Calu3 (cell line): ENCODE measurements around the gene KATNIP. TPM values are rescaled to one million over a fixed set of nuclear protein-coding genes. Genes with fewer than 3 reads are reported as not detected.

Experiments
- Bru-seq: library from RNA; stranded (reverse); fragments of 400-500 nt; gene quantifications from one replicate; lab custom pipeline; 2021; lab: Mats Ljungman, UMichigan
- BruChase-seq, 2 experiments: library from RNA; stranded (reverse); fragments of 400-500 nt; gene quantifications; one replicate each; lab custom pipeline; 2021; lab: Mats Ljungman, UMichigan
- BruUV-seq: library from RNA; stranded (reverse); fragments of 400-500 nt; replicated peaks from 2 replicates; lab custom pipeline; 2021; lab: Mats Ljungman, UMichigan
- CTCF ChIA-PET: fragments of 300-600 bp; sonication (Branson Sonifier 250); formaldehyde crosslinking; loops from one replicate; lab custom pipeline; 2022; ENCODE audit warnings: antibody characterized with exemption; lab: Charles Lee
- DNase-seq: peaks from one replicate; pipeline ENCODE4 v3.0.0; 2022
- H3K27ac Mint-ChIP-seq: one replicate; pipeline ENCODE4 v1.8.0; 2022; ENCODE audit warnings: mixed read lengths; ENCODE audit not compliant: unreplicated experiment
- H3K27me3 Mint-ChIP-seq: one replicate; pipeline ENCODE4 v1.8.0; 2022; ENCODE audit warnings: mixed read lengths; ENCODE audit not compliant: unreplicated experiment
- H3K36me3 Mint-ChIP-seq: one replicate; pipeline ENCODE4 v1.8.0; 2022; ENCODE audit warnings: mild to moderate bottlenecking, moderate library complexity, mixed read lengths; ENCODE audit not compliant: insufficient read depth, unreplicated experiment
- H3K4me1 Mint-ChIP-seq: one replicate; pipeline ENCODE4 v1.8.0; 2022; ENCODE audit warnings: mild to moderate bottlenecking, low read depth, mixed read lengths; ENCODE audit not compliant: unreplicated experiment
- H3K4me3 Mint-ChIP-seq: one replicate; pipeline ENCODE4 v1.8.0; 2022; ENCODE audit warnings: mild to moderate bottlenecking, low read depth, moderate library complexity, mixed read lengths; ENCODE audit not compliant: unreplicated experiment
- H3K9me3 Mint-ChIP-seq: one replicate; pipeline ENCODE4 v1.8.0; 2022; ENCODE audit warnings: low read depth, mixed read lengths; ENCODE audit not compliant: unreplicated experiment
- CTCF ChIP-seq: fragments of 200-600 bp; IDR thresholded peaks from one replicate; pipeline ENCODE4 v1.8.0; 2022; ENCODE audit warnings: antibody characterized with exemption; ENCODE audit not compliant: unreplicated experiment
- intact Hi-C: fragments of 100-400 bp; cut with micrococcal nuclease; formaldehyde crosslinking; loops from one replicate; pipeline ENCODE4 v1.10.0; 2022; ENCODE audit not compliant: unreplicated experiment
- long read RNA-seq: library from polyadenylated mRNA; stranded (forward); transcript quantifications from one replicate; pipeline ENCODE4 v2.0.0, GENCODE V29; 2022
- total RNA-seq: library from RNA; stranded (reverse); gene quantifications from 2 replicates; pipeline ENCODE4 v1.2.3, GENCODE V29; 2022

The KATNIP gene
- 37.8 and 46.9 TPM in 2 replicates for total RNA-seq
- Bru-seq, nascent RNA, result percentile 67 among the genes with signal in this experiment
- BruChase-seq, experiment 1, labeled RNA remaining after a 6-hour chase, result percentile 67 among the genes with signal in this experiment
- BruChase-seq, experiment 2, labeled RNA remaining after a 2-hour chase, result percentile 64 among the genes with signal in this experiment
- long read RNA-seq, partial matches to known transcripts, result 8 of 14 reads
- long read RNA-seq, other reads (novel, unspliced or antisense), result 5 of 14 reads

- no peaks in the 10 kb centered on the region for H3K9me3 Mint-ChIP-seq
- no peak for TF ChIP-seq CTCF
- no TSS peak for BruUV-seq
- H3K27me3 Mint-ChIP-seq, result no peaks in the 10 kb centered on the region
- H3K36me3 Mint-ChIP-seq, result peaks cover 40% of the 10 kb centered on the region
- peak within 1 kb of the TSS; percentile 95 for H3K4me3 Mint-ChIP-seq
- H3K27ac Mint-ChIP-seq, result peak within 1 kb of the TSS; percentile 98
- H3K4me1 Mint-ChIP-seq, result peaks cover 35% of the 10 kb centered on the region
- CTCF ChIA-PET, result interaction anchor here (0.6 to 1.7 kb wide), 8 partner anchors 39 to 1329 kb away, joined by 3 to 13 read pairs (median 4); partner anchors contain the start of gene KDM8
- DNase-seq, result peak; percentile 100
- intact Hi-C loops, result no loop called here
These were observed at the start of gene KATNIP, which contains the start of gene GTF3C1 for GRCh38 chr16:27549746-27550581. KATNIP (plus strand) TSS chr16:27550144; CDS start chr16:27550171, 27 bp downstream. GTF3C1 (minus strand) TSS chr16:27549913; CDS start chr16:27549890, 23 bp downstream.

GRCh38 chr16:27500801-27501200, 49.1 kb upstream of the KATNIP start:
- Mint-ChIP-seq H3K4me1 (no peaks in the 10 kb centered on the region), H3K9me3 (no peaks in the 10 kb centered on the region), H3K36me3 (peaks cover 61% of the 10 kb centered on the region), H3K4me3 (no peak overlapping the region), H3K27me3 (no peaks in the 10 kb centered on the region), H3K27ac (no peak overlapping the region)
- CTCF ChIA-PET, result no interaction called here
- DNase-seq, result no peak
- TF ChIP-seq CTCF, result no peak
- intact Hi-C loops, result no loop called here
- BruUV-seq, result no TSS peak

GRCh38 chr16:27503662-27504061, 46.3 kb upstream of the KATNIP start:
- peaks cover 59% of the 10 kb centered on the region for H3K36me3 Mint-ChIP-seq
- no peak for DNase-seq
- intact Hi-C loops, result no loop called here
- no TSS peak for BruUV-seq
- H3K4me1 Mint-ChIP-seq, result no peaks in the 10 kb centered on the region
- no peak overlapping the region for H3K27ac Mint-ChIP-seq
- H3K27me3 Mint-ChIP-seq, result no peaks in the 10 kb centered on the region
- no peak for TF ChIP-seq CTCF
- CTCF ChIA-PET, result no interaction called here
- no peaks in the 10 kb centered on the region for H3K9me3 Mint-ChIP-seq
- H3K4me3 Mint-ChIP-seq, result no peak overlapping the region

- no peaks in the 10 kb centered on the region for H3K9me3 Mint-ChIP-seq
- CTCF ChIA-PET, result no interaction called here
- H3K27ac Mint-ChIP-seq, result no peak overlapping the region
- intact Hi-C loops, result no loop called here
- peaks cover 60% of the 10 kb centered on the region for H3K36me3 Mint-ChIP-seq
- no peak for TF ChIP-seq CTCF
- no peaks in the 10 kb centered on the region for H3K4me1 Mint-ChIP-seq
- no peaks in the 10 kb centered on the region for H3K27me3 Mint-ChIP-seq
- DNase-seq, result no peak
- H3K4me3 Mint-ChIP-seq, result no peak overlapping the region
- BruUV-seq, result no TSS peak
These were observed 44.4 kb upstream of the KATNIP start for GRCh38 chr16:27505297-27506236.
